NOMO-1 (cell line): ENCODE measurements around the gene PTDSS2.

Experiments used
- DNase-seq, 2 experiments: peaks; one replicate each; lab custom pipeline; 2025; ENCODE audit not compliant: unreplicated experiment in 2 of 2; lab: John Stamatoyannopoulos, UW

Gene PTDSS2

GRCh38 chr11:521177-521688, 71.2 kb downstream of the PTDSS2 start:
- no peak for DNase-seq

DNA sequence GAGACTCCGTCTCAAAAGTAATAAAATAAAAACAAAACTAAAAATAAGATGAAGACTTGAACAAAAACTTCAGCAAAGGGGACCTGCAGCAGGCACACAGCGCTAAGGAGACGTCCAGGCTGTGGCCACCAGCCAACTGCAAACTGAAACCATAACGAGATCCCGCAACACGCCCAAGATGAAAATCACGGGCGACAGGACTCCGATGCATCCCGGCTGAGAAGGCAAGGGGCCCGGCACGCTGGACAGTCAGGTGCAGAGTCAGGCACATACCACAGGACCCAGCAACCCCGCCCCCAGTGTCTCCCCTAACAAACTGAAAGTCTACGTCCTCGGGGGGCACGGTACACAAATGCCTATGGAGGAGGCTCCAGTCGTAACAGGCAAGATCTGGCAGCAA, 76.1 kb downstream of the PTDSS2 start:
- no peak for DNase-seq

DNA sequence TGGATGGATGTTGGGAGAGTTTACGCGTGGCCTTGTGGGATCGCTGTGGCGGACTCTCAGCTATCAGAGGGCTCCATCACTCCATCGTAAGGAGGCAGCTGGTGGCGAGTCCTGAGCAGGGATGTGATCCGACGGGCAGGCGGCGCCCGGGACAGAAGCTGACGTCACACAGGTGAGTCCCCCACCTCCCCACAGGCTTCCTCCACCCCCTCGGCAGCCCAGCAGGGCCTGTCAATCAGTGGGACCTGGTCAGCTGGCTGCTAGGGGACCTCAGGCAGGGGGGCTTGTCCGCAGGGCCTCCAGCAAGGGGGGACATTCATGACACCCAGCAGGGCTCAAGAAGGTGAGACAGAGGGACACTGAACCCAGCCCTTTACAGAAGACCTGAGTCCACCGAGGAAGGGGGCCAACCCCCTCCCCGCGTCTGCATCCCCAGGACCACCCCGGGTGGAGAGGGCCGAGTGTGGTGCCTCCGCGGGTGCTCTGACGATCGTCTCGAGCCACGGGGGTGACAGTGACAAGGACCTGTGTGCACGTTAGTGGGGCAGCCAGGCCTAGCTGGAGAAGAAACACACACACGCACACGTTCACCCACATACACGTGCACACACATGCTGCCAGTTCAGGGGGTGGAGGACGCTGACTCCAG, 78.2 kb downstream of the PTDSS2 start:
- DNase-seq: no peak

- no peak for DNase-seq
These were observed 79.0 kb downstream of the PTDSS2 start for GRCh38 chr11:528815-529727.

- no peak for DNase-seq
These were observed 79.8 kb downstream of the PTDSS2 start for GRCh38 chr11:529728-530411.

DNA sequence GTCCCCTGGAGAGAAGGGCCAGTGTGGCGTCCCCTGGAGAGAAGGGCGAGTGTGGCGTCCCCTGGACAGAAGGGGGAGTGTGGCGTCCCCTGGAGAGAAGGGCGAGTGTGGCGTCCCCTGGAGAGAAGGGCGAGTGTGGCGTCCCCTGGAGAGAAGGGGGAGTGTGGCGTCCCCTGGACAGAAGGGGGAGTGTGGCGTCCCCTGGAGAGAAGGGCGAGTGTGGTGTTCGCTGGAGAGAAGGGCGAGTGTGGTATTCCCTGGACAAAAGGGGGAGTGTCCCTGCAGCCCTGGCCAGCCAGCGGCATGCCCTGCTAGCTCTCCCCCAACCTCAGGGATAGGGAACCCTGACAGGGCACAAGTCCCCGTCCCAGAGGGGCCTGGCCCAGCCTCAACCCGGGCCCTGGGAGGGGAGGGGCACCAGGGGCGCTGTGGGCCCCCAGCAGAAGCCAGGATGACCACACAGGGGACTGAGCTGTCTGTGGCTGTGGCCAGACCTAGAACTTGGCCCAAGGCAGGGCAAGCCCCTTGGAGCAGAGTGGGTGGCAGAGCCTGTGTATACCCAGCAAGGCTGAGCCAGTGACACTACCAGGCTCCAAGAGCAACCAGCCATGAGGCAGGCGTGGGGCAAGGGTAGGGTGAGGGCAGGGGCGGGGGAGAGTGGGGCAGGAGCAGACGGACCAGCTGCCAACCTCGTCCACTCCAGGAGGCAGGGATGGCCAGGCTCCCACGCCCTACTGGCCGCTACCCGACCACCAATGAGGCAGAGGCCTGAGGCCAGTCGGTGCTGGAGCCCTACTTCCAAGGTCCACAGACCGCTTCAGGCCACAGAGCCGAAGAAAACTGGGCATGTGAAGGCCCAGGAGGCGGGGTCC, 81.1 kb downstream of the PTDSS2 start:
- no peak for DNase-seq

DNA sequence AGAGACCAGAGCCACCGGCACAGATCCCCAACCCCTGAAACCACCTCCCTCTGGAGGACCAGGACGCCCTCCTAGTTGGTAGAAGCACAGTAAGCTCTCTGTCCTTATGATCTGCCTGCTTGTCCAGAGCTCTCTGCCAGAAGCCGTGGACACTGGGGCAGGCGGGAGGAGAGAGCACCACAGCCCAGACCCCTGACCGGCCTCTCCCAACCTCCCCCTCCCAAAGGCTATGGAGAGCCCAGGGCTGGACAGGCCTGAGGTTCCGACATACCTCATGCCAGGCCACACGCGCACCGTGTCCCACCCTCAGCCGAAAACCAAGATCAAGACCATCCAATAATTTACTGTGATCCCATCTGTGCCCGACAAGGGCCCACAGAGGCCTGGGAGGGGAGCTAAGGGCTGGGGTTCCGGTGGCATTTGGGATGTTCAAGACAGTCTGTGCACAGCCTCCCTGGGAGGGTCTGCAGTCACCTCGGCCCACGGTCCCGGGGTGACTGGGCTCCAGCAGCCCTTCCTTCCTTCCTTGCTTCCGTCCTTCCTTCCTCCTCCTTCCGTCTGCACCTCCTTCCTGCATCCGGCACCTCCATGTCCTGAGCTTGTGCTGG, 81.9 kb downstream of the PTDSS2 start:
- DNase-seq: no peak

DNA sequence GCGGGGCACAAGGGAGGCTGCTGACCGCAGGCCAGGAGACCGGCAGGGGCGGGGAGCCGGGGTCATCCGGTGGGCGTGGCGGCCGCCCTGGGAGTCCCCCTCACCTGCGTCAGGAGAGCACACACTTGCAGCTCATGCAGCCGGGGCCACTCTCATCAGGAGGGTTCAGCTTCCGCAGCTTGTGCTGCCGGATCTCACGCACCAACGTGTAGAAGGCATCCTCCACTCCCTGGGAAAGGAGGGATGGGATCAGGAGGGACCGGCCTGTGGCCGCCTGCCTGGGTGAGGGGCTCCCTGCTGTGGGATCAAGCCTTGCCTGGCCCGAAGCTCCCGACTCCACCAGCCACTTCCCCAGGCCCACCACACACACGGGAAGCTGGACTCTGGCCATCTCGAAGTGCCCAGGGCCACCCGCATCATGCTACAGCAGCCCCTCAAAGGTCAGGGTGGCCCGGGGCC, 82.5 kb downstream of the PTDSS2 start:
- DNase-seq: no peak

DNA sequence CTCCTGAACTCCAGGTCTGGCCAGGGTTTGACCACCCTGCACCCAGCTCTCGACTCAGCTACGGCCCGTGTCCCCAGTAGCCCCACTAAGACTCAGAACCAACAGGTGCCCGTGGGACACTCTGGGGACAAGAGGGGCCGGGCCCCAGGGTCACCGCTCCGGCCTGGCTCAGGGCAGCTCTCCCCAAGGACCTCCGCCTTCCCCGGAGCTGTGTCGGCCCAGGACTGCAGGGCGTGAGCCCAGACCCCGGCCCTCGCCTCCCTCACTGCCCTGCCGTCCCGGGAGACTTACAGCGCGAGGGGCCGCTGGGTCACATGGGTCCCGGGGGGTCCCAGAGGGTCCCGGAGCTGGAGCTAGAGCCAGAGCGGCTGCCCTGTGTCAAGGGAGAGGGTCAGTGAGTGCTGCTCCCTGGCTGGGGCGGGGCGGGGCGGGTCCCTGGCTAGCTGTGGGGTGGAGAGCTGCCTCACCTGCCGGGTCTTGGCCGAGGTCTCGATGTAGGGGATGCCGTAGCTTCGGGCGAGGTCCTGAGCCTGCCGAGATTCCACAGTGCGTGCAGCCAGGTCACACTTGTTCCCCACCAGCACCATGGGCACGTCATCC, 83.0 kb downstream of the PTDSS2 start:
- DNase-seq: no peak

- no peak for DNase-seq
These were observed 83.7 kb downstream of the PTDSS2 start for GRCh38 chr11:533586-534395.

GRCh38 chr11:534396-535209, 84.5 kb downstream of the PTDSS2 start:
- peak in 1 of 2 experiments; percentile 31 for DNase-seq

DNA sequence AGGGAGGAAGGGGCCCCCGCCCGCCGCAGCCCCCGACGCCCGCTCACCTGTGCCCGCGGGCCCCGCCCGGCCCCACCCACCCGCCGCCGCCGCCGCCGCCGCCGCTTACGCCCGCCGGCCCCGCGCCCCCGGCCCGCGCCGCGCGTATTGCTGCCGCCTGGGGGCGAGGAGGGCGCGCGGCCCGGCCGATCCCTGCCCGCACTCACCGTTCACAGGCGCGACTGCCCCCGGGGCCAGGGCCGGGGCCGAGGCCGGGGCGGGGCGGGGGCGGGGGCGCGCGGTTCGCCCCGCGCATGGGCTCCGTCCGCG, 85.1 kb downstream of the PTDSS2 start:
- no peak for DNase-seq

GRCh38 chr11:535519-536454, 85.7 kb downstream of the PTDSS2 start, which contains the start of gene HRAS:
TSS of gene HRAS (minus strand) at chr11:535576.
- peak; percentile 93 to 97 for DNase-seq

DNA sequence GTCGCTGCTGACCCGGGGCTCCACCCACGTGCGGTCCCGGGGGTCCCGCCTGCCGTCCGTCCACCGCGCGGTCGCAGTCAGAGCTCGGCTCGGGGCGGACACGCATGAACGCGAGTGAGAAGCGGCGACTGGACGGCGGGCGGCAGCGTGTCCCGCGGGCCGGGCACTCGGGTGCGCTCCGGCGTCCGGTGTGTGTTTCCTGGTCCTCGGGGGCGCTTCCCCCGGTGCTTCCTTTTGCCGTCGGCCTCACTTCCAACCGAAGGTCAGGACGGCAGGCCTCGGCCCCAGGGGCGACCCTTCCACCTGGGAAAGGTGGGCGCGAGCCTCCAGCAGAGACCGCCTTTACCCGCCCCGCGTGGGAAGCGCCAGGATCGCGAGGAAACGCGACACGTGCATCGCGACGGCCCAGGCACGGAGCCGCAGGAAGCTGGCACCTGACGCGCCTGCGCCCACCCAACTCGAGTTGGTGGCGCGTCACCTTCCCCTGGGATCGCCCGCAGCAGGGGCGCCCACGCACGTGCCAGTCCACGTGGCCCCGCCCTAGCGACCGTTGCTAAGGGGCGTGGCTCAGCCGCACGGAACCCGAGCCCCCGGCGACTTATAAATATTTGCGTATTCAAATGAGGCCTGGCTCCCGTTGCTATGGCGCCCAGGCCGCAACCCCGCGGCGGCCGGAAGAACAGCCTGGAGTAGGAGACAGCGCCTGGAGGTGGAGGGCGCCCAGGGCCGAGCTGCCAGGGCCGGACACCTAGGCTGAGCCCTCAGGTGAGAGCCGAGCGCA, 87.0 kb downstream of the PTDSS2 start, which contains the start of gene LRRC56:
TSS of gene LRRC56 (plus strand) at position 687 of the 781 bp plus-strand sequence. CDS start 3,158 bp downstream, outside the sequence.
- peak; percentile 77 to 91 for DNase-seq

- no peak for DNase-seq
These were observed 87.7 kb downstream of the PTDSS2 start for GRCh38 chr11:537622-538430.
